Inferior parietal cortex (tissue), 1 donor: ENCODE data around the gene VPS37D.

ENCODE experiments used
- DNase-seq: peaks from one replicate; pipeline ENCODE4 v3.0.0-alpha.2; 2016; ENCODE audit errors: extremely low spot score

Gene VPS37D

DNA sequence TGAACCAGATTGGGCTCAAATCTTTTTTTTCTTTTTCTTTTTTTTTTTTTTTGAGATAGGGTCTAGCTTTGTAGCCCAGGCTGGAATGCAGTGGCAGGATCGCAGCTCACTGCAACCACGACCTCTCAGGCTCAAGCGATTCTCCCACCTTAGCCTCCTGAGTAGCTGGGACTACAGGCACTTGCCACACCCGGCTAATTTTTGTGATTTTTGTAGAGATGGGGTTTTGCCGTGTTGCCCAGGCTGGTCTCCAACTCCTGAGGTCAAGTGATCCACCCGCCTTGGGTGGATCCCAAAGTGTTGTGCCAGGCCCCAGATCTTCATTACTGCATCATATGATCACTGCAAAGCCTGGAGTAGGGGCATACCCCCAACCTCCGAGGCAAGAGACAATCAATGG, 12.9 kb downstream of the VPS37D start:
- DNase-seq = no peak

DNA sequence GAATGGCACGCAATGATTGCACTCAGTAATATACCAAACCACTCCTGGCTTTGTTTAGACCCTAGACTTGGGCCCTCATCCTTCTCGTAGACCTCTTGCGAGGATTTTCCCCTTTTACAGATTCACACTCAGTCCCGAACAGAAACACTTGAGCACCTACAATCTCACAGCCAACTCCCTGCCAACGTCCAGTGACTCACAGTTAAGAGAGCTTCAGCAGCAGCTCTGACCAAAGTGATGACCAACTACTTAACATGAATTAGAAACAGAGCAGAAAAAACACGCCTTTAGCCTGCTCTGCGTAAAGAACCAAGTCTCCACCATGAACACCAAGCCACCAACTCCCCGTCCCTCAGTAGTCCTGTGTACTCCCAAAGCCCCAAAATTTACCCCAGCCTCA, 13.4 kb downstream of the VPS37D start:
- no peak for DNase-seq

DNA sequence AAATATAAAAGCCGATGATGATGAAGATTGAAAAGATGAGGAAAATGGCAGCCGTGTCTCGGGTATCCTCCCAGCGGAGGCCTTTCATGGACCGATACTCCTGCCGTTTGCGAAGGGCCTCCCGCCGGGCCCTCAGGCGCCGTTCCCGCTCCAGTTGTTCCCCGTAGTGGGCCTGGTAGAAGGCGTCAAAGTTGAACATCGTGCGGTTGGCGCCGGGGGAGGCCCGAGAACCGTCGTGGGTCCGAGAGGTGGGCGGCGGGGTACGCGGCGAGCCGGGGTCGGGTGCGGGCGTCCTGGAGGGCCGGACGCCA, 15.1 kb downstream of the VPS37D start:
- no peak for DNase-seq

DNA sequence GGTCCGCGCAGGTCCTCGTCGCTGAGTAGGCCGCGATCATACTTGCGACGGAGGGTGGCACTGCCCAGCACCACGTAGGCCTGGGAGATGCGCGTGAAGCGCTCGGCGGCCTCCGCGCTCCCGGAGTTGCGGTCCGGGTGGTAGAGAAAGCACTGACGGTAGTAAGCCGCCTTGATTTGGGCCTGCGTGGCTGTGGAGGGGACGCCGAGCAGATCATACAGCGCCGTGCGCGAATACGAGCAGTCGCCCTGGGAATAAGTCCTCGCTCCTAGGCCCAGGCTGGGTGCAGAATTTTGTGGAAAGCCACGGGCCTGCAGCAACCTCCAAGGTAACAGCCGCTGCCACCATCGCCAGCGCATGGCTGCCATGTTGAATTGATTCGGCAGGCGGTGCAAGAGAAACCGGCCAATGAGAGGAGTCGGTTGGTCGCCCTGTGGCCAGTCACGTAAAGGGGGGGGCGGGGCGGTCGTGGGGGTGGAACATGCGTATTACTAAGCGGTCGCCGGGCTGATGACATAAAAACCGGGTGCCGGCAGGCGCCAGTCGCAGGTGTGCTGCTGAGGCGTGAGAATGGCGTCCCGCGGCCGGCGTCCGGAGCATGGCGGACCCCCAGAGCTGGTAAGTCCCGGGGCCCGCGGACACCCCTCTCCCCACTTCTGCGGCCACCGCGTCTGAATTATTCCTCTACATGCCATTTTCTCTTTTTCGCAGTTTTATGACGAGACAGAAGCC, 15.6 kb downstream of the VPS37D start, which contains the start of the genes BUD23 and DNAJC30:
Gene BUD23, plus strand, starts transcription at position 542 of the 732 bp plus-strand sequence. Its CDS starts 29 bp downstream, at position 571.
Gene DNAJC30, minus strand, starts transcription at position 398 of the 732 bp plus-strand sequence. Its CDS starts 30 bp downstream, at position 368.
- DNase-seq = peak; percentile 93

DNA sequence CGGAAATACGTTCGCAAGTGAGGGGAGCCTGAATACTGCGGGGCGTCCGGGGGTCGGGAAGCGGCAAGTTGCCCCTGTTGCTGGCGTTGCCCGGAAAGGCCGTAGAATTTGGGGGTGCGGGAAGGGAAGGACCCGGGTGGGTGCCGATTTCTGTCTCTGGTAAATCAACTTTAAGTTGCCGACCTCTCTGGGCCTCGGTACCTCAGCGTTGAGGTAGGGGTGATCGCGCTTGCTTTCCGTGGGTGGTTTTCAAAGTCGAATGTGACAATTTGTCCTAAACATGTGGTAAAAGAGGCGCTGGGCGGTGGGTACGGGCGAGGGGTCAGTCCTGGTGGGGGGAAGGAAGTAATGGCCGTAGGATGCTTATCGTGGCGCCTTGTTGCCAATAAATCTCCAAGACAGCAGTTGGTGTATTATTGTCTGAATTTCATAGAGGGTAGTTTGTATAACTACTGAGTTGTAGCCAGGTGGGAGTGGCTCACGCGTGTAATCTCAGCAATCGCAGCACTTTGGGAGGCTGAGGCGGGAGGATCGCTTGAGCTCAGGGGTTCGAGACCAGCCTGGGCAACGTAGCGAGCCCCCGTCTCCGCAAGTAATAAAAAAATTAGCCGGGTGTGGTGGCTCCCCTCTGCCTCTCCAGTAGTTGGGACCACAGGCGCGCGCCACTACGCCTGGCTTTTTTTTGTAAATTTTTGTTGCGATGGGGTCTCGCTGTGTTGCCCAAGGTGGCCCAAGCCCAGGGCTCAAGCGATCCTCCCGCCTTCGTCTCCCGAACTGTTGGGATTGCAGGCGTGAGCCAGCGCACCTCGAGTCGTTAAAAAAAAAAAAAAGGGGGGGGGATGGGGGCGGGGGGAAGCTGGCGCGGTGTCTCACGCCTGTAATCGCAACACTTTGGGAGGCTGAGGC, 16.4 kb downstream of the VPS37D start:
- no peak for DNase-seq

DNA sequence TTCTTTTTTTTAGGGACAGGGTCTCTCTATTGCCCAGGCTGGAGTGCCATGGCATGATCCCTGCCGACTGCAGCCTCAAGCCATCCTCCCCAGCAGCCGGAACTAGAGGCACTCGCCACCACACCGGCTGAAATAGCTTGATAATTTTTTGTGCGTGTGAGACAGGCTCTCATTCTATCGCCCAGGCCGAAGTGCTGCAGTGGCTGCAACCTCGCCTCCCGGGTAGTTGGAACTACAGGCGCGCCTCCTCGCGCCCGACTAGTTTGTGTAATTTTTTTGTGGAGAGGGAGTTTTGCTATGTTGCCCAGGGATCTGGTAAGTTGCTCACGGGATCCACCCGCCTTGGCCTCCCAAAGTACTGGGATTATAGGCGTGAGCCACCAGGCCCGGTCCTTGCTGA, 17.7 kb downstream of the VPS37D start:
- DNase-seq = no peak

DNA sequence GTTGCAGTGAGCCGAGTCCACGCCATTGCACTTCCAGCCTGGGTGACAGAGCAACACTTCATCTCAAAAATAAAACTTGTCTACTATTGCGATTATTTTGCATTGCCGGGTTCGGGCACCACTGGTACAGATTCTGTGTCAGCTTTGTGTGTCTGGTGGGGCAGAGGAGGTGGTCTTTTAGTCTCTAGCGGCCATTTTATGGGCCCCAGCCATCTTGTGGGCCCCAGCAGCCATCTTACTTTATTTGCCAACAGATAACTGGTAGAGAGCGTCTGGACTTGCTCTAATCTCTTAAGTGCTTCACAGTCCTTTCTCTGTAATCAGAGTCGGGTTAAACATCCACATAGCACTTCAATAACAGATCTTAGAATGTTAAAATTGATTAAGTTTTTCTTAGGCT, 20.7 kb downstream of the VPS37D start:
- DNase-seq = no peak

DNA sequence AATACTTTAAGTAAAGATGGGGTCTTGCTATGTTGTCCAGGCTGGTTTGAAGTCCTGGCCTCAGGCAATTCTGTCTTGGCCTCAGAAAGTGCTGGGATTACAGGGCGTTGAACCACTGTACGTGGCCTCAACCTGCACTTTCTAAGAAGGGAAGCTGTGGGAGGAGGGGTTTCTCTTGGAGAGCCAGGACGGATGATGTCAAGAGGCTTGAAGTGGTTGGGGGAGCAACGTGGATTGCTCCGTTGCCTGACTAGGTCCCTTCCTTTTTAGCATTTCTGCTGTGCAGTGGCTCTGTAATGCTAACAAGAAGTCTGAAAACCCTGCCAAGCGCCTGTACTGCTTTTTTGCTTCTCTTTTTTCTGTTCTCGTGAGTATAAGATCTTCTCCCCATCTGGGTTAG, 23.0 kb downstream of the VPS37D start:
- DNase-seq = no peak

DNA sequence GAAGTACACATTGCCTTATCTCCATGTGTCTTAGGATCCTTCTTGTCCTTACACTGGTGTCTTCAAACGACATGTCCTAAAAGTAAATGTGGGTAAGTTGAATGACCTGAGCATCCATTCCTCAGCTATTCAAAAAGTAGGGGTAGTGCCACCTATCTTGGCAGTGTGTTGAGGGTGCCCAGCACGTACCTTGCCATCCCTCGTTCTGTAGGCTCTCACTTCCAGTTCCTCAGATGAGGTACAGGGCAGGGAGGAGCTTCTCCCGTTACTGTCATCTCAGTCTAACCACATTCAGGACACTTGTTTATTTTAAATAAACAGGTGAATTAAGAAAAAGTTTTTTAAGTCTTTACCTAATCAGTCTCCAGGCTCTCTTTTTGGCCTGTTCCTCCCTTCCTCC, 28.7 kb downstream of the VPS37D start:
- DNase-seq = no peak

DNA sequence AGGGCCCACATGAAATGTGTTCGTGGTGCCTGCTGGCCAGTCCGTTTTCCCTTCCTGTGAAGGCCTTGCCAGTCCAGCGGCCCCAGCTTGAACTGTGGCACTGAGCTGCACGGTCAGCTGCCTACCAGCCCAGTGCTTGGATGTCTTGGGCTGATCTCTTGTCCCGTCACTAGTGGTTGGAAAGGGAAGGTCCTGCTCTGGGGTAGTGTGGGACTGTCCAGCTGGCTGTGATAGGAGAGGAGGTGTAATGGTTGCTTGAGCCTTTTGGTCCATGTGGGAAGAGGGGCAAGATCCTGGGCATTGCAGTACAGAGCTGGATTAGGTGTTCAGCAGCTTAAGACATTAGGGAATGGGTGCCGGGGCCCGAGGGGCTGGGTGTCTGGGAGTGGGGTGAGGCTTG, 30.8 kb downstream of the VPS37D start:
- DNase-seq = no peak

DNA sequence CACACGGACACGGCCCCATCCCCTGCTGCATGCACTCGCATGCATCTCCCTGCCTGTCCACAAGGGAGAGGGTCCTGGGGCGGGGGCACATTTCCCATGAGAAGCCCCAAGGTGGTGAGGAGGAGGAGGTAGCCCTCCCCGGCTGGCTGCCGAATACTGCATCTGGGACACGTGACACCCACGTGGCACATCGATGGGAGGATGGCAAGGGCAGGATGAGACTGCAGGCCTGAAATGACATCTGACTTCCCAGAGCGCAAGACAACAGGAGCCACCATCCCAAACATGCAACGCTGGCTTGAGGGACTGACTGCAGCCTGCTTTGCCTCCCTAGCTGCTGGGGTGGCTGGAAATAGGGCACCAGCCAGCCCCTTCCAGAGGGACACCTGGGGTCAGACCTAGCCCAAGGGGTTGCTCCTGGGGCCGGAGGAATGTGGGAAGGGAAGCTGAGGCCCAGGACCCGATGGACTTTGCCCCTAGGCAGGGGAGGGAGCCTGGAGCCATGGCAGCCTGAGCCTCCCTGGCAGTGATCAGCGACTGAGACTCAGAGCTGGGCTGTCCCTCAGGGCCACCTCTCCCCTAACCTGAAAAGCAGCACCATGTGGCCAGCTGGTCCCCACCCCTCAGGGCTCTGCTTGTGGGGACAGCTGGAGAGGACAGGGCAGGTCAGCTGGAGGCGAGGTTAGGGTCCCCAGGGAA, 31.9 kb downstream of the VPS37D start:
- no peak for DNase-seq

DNA sequence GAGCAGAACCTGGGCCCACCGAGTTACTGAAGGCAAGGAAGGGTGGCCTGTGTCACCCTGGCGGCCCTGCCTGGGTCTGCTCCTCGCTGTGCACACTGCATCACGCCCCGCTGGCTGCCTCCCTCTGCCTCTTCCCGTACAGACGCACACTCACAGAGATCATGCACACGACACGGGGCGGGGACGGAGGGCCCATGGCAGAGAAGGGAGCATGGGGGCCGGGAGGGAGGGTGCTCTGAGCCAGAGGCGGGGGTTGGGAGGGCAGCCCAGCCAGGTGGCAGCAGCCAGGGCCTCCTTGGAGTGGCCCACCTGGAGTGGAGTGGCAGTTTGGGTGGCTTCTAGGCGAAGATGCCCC, 32.4 kb downstream of the VPS37D start:
- no peak for DNase-seq

DNA sequence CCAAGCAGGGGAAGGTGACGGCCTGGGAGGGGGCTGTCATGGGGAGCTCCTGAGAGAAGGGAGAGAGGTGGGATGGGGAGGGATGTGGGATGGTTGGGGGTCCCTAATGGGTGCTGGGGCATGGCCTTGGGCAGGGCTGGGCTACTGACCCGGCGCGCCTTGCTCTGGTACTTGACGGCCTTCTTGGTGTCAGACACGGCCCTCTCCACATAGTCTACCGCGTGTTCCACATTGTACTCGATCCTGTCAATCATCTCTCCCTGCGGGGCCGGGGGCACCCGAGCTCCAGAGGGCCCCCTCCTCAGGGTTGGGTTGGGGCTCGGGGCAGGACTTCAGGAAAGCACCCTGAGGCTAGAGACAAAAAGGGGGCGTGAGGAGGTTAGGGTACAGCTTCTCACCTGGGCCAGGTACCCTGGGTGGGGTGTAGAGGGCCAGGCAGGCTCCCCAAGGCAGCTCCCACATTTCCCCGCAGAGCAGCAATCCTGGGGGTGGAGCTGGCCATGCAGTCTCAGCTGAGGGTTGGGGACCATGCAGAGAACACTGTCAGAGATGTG, 33.0 kb downstream of the VPS37D start:
- DNase-seq = no peak

DNA sequence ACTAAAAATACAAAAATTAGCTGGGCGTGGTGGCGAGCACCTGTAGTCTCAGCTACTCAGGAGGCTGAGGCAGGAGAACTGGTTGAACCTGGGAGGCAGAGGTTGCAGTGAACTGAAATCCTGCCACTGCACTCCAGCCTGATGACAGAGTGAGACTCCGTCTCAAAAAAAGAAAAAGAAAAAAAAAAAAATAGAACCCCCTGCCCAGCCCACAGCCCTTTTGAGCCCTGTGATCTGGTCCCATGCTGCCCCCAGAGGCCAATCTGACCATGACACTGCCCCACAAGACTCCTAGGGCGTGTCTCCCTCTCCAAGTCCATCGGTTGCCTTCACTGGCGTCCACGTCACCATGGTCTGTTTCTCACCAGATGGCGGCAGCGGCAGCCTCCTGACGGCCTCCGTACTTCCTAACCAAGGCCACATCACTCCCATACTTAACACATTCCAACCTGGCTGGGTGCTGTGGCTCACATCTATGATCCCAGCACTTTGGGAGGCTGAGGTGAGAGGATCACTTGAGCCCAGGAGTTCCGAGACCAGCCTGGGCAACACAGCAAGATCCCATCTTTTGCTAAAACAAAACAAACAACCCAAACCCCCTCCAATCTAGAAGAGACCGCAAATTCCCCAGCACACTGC, 33.8 kb downstream of the VPS37D start:
- DNase-seq = no peak

DNA sequence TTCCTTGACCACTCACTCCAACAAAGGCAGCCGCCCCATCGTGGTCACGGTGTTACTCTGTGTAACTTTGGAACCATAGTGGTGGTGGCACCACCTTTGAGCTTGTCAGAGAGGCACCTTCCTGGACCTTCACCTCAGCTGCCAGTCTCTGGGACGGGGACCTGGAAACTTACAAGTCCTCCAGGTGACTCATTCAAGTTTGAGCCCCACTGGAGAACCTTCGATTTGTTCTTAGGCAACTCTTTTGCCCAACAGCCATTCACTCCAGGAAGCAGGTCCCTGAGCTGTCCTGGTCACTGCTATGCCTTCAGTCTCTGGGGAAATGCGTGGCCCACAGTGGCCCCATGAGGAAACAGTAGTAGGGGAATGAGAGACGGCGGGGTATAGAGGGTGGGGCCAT, 34.6 kb downstream of the VPS37D start:
- no peak for DNase-seq

DNA sequence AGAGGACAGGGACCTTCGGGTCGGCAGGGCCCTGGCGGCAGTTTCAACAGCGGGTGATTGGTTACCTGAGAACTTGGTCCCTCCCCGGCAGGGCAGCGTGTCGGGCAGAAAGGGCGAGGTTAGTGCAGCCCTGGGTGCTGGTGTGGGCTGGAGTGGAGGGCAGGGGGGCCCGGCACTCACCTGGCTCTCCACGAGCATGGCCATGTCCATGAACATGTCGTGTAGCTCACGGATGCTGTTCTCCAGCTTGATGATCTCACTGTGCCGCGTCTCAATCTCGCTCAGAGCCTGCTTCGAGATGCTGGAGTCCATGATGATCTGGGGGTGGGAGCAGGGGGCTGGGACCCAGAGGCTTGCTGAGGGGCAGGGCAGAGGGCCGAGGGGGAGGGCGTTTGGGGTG, 35.0 kb downstream of the VPS37D start:
- no peak for DNase-seq

DNA sequence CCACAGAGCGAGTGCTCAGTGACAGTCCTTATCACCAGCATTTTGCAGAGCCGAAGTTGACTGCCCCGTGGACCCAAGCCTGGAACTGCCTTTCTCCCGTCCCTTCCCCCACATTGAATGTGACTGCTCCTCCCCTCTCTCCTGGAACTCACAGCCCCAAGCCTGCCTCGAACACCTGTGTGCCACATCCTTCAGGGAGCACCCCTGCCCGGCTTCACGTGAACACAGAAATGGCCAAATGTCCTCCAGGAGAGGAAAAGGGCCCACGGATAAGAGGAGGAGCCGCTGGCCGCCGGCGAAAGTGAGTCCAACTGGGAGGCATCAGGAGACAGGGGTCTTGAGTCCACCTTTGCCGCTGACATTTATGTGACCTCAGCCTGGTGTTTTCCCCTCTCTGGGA, 35.6 kb downstream of the VPS37D start:
- DNase-seq = no peak

DNA sequence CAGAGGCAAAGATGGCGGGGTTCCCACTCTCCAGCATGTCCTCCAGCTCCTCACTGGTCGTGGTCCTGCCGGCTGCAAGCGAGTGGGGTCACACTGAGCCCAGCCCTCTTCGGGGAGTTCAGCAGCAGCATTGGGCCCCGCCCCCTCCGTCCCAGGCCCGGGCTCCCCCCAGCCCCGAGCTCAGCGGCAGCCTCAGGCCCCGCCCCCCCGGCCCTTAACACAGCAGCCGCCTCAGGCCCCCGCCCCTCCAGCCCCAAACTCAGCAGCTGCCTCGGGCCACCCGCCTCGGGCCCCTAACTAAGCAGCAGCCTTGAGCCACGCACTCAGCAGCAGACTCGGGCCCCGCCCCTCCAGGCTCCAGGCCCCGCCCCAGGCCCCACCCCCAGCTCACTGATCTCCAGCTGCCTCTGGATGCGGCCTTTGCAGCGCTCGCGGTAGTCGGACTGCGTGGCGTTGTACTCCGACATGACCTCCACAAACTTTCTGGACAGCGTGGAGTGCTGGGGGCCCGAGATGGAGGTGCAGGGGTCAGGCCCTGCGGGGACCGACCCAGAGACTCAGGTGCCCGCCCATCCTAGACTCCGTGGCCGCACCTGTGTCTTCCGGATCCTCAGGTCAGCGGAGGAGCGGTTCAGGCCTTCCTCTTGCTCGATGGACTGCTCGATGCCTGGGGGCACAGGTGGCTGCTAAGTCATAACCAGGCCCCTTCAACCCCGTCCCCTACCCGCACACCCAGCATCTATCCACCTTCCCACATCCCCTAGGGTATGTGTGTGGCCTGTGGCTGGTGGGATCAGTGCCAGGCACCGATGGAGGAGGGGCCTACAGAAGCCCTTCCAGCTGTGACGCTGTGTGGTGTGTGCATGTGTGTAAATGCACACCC, 36.4 kb downstream of the VPS37D start:
- no peak for DNase-seq

DNA sequence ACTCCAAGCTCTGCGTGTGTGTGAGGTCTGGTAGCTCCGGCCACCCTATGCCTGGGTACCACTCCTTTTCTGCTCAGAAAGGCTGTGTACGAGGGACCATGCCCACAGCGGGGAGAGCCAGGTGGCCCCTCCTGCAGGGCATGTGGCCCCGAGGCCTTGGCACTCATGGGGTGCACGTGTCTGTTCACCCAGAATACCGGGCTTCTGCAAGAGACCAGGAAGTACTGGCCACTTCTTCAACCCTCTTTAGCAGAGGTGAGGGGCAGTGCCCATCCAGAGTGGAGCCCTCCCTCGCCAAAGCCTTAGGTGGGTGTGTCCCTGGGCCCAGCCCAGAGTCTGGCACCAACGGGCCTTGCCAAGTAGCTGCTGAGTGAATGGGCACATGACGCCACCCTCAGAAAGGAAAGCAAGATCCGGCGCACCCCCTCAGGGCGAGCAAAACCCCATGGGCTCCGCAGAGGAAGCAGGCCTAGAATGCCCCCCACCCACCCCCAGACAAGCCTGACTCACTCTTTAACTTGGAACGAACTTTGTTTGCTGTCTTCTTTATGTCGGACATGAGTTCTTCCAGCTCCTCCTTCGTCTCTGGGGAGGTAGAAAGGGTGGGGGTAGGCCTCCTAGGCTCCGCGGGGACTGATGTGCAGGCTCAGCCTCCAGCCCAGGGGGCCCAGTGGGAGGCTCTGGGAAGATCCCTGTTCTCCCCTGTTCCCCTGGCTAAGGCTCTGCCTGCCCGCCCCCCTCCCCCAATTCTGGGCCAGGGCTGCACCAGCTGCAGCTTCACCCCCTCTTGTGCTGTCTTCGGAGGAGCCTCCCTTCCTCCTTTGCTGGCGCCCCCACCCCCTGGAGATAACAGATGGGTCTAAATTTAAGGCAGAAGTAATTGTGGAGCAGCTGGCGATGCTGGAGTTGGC, 37.3 kb downstream of the VPS37D start:
- no peak for DNase-seq

DNA sequence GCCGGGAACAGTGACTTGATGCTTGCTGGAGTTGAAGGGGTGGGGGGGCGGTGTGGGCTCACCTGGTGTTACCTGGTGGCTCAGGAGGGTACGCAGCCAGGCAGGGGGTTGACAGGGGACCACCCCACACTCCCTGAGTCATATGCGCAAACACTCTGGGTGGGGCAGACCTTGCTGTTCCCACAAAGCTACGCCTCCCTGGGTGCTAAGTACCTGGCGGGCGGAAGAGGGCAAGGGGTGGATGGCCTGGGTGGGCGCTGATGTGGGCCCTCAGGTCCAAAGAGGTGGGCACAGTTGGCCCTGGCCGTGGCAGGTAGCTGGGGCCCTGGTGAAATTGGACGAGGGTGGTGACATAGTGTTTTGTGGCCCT, 37.9 kb downstream of the VPS37D start:
- DNase-seq = no peak
